Right atrium auricular region (tissue), 2 donors: ENCODE data around the gene LRSAM1. TPM values are rescaled to one million over a fixed set of nuclear protein-coding genes. Genes with fewer than 3 reads are reported as not detected.

ENCODE experiments used
- DNase-seq: peaks from one replicate; pipeline ENCODE4 v3.0.0-alpha.2; 2019; ENCODE audit warnings: low spot score
- H3K27ac ChIP-seq, 2 donors: fragments of 200-600 bp; sonication (generic); 1 replicate in 1 of 2; 2 replicates in 1 of 2; pipeline ENCODE4 v1.5.1; 2016 to 2019
- H3K27me3 ChIP-seq, 2 donors: fragments of 200-600 bp; sonication (generic); one replicate each; pipeline versions ENCODE4 v1.5.1 to v1.6.0; 2017 to 2019
- H3K36me3 ChIP-seq: fragments of 200-600 bp; sonication (generic); one replicate; pipeline ENCODE4 v1.5.1; 2016
- H3K4me1 ChIP-seq, 2 donors: fragments of 200-600 bp; sonication (generic); one replicate each; pipeline versions ENCODE4 v1.5.1 to v1.6.0; 2017 to 2019
- H3K4me3 ChIP-seq, 2 donors: fragments of 200-600 bp; sonication (generic); 1 replicate in 1 of 2; 2 replicates in 1 of 2; pipeline ENCODE4 v1.5.1; 2017 to 2019; ENCODE audit warnings: mild to moderate bottlenecking in 1 of 2, moderate library complexity in 1 of 2
- H3K9me3 ChIP-seq, 2 donors: fragments of 200-600 bp; sonication (generic); one replicate each; pipeline ENCODE4 v1.5.1; 2019
- total RNA-seq, 2 donors: library from RNA; depleted of rRNA; stranded (reverse); fragments of >200 nt; gene quantifications; one replicate each; pipeline ENCODE4 v1.1.0, GENCODE V29; 2016
- TF ChIP-seq, protein P1 (sequence below), 2 donors: fragments of 200-600 bp; sonication (generic); IDR thresholded peaks; one replicate each; pipeline ENCODE4 v1.5.1; 2019; ENCODE audit warnings: antibody characterized with exemption in 2 of 2

The LRSAM1 gene
- total RNA-seq, 2 donors from 2014 or later: 12.0 to 23.1 TPM

DNA sequence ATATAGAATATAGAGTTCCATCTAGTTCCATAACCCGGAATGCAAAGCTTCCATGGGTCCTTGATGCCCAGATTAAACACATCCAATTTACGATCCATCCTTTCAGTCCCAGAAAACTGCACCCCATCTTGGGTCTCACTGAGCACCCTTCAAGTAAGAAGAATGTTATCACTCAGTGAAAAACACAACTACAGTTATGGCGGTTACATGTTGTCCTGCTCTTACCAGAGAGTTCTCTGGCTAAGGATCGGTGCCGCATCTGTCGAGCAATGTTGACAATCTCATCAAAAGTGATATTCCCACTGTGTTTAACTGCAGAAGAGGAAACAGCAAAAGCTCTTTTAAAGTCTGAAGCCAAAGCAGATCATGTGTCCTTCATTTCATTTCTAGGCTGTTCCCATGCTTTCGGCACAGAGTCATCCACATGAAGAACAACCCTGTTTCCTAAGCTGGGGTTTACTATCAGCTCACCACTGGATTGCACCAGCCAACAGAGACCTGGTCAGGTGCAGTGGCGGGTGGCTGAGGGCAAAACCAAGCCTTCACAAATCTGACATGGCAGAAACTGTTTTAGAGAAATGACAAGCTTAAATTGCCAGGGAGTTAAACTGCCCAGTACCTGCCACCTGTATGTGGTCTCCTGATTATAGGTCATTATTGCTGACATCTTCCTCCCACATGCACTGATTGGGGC, 3.1 kb upstream of the LRSAM1 start:
- H3K36me3 ChIP-seq: peaks cover 64% of the 10 kb centered on the region
- H3K4me1 ChIP-seq: peaks cover 0 to 42% of the 10 kb centered on the region in 2 donors
- TF ChIP-seq, protein P1, sequence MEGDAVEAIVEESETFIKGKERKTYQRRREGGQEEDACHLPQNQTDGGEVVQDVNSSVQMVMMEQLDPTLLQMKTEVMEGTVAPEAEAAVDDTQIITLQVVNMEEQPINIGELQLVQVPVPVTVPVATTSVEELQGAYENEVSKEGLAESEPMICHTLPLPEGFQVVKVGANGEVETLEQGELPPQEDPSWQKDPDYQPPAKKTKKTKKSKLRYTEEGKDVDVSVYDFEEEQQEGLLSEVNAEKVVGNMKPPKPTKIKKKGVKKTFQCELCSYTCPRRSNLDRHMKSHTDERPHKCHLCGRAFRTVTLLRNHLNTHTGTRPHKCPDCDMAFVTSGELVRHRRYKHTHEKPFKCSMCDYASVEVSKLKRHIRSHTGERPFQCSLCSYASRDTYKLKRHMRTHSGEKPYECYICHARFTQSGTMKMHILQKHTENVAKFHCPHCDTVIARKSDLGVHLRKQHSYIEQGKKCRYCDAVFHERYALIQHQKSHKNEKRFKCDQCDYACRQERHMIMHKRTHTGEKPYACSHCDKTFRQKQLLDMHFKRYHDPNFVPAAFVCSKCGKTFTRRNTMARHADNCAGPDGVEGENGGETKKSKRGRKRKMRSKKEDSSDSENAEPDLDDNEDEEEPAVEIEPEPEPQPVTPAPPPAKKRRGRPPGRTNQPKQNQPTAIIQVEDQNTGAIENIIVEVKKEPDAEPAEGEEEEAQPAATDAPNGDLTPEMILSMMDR (IDR thresholded peaks at IDR 0.05): no peak
- no peak for DNase-seq
- peak overlapping the region in 1 of 2 donors; percentile 18 for H3K27ac ChIP-seq
- H3K27me3 ChIP-seq: no peaks in the 10 kb centered on the region
- H3K4me3 ChIP-seq: no peak overlapping the region
- H3K9me3 ChIP-seq: no peaks in the 10 kb centered on the region

DNA sequence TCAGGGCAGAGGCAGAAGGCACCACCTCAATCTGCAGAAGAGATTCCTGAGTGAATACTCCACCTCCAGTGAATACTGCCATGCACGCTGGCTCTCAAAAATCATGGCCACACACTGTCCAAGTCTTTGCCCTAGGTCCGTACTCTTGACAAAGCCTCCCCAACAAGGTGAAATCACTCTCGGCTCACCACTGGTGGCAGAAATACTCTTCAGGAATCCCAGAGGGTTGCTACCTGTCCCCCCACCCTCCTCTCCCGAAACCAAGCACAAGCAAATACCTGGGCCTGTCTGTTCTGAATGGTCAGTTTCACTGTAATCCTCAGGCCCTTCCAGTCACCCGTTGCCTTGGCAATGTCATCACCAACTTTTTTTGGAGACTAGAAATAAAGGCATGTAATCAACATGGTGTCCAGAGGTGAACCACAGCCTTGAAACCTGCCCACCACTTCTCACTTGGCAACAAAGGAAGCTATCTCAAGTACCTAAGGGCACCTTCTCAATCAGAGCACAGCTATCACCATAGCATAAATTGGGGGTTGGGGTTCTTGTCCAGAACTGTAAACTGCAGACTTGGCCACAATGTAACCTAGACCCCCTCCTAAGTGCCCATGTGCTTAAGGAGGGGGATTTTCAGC, 1.9 kb upstream of the LRSAM1 start:
- TF ChIP-seq, protein P1 (IDR thresholded peaks at IDR 0.05): no peak
- Histone ChIP-seq H3K9me3 (no peaks in the 10 kb centered on the region), H3K4me1 (peaks cover 0 to 44% of the 10 kb centered on the region in 2 donors), H3K27ac (peak overlapping the region; percentile 95 to 96), H3K36me3 (peaks cover 58% of the 10 kb centered on the region), H3K27me3 (no peaks in the 10 kb centered on the region), H3K4me3 (peak overlapping the region; percentile 82 to 87)
- DNase-seq: no peak

DNA sequence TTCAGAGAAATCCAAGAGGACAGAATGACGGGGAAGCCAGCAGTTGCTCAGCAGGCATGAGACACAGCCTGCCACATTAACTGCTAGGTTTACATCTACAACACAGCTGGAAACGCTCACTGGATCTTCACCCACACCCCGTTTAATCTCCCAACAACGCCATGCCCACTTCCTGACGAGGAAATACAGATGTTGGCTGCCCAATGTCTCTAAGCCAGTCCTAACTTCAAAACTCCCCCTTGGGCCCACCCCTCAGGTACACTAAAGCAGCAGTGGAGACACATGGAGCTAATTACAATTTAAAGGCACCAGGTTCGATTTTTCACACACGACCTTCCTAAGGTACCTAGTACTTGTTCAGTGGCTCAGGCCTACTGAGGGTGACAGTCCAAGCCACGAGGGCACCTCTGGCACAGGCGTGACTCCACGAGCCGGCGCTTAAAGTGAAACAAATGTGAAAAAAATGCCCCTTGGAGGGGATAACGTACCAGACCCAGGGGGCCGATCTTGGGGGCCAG, 1.0 kb upstream of the LRSAM1 start:
- peak overlapping the region; percentile 95 to 96 for H3K27ac ChIP-seq
- DNase-seq: no peak
- no peaks in the 10 kb centered on the region for H3K27me3 ChIP-seq
- peak overlapping the region; percentile 82 to 87 for H3K4me3 ChIP-seq
- peaks cover 58% of the 10 kb centered on the region for H3K36me3 ChIP-seq
- H3K4me1 ChIP-seq: peaks cover 0 to 53% of the 10 kb centered on the region in 2 donors
- H3K9me3 ChIP-seq: no peaks in the 10 kb centered on the region
- TF ChIP-seq, protein P1 (IDR thresholded peaks at IDR 0.05): no peak

DNA sequence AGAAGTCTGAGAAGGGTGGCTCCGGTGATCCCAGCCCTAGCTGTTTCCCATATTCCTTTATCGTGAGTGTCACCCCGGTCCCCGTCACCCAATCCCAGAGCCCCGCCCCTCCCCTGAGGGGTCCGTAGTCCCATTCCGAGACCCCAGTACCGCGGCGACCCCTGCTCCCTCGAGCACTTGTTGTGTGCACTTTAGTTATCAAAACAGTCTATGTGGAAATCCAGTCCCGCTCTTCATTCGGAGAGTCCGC, 223 bp downstream of the LRSAM1 start:
- Histone ChIP-seq H3K27me3 (no peaks in the 10 kb centered on the region), H3K4me1 (peaks cover 0 to 58% of the 10 kb centered on the region in 2 donors), H3K9me3 (no peaks in the 10 kb centered on the region), H3K27ac (peak overlapping the region; percentile 95 to 96), H3K36me3 (peaks cover 46% of the 10 kb centered on the region), H3K4me3 (peak overlapping the region; percentile 82 to 87)
- TF ChIP-seq, protein P1 (IDR thresholded peaks at IDR 0.05): no peak
- DNase-seq: no peak

DNA sequence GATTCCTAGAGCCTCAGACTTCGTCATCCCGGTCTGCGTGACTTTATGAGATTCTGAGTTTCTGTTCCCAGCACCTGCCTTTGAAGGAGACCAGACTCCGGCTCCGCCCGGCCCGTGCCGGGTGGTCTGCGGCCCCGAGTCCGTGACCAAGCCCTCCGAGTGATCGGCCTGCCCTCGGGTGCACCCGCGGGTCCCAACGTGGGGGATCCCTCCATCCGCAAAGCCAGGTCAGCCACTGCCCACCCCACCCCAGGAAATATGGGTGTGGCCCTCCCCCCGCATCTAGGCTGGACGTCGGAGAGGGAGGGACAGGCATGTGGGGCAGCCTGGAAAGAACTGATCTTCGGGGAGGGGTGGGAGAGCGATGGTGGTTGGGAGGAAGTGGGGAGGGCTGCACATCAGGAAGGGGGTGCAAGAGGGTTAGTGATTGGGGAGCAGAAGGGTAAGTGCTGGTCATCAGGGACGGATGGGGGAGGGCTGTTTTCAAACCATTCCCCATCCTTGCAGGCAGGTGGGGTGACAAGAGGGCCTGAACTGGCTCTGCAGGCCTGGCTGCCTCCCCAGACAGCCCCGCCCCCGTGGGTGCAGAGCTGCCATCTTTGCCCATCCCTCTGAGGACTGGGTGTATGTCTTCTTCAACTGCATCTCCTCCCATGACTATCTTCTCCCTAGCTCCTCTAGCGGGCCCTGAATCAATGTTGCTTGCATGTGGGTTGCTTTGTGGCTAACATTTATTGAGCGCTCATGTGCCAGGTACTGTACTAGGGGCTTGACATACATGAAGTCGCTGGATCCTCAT, 747 bp downstream of the LRSAM1 start:
- H3K4me1 ChIP-seq: peaks cover 0 to 58% of the 10 kb centered on the region in 2 donors
- peak overlapping the region; percentile 82 to 87 for H3K4me3 ChIP-seq
- TF ChIP-seq, protein P1 (IDR thresholded peaks at IDR 0.05): no peak
- H3K9me3 ChIP-seq: no peaks in the 10 kb centered on the region
- peak overlapping the region; percentile 95 to 96 for H3K27ac ChIP-seq
- peak; percentile 64 for DNase-seq
- peaks cover 41% of the 10 kb centered on the region for H3K36me3 ChIP-seq
- H3K27me3 ChIP-seq: no peaks in the 10 kb centered on the region
